Memory B cell (primary cell): Measurements from ENCODE around the gene LAMA2.
"Not testable (repeated sequence)": the region's sequence is repeated elsewhere in the genome, so short reads cannot be mapped to it uniquely, and the experiment has no call there.

Experiments used
- ATAC-seq: fragments of 150-1000 bp; cut with Tn5 transposase; 2 replicates; pipeline ENCODE4 v1.10.0; 2021; ENCODE audit warnings: low read depth, mild to moderate bottlenecking, moderate library complexity
- DNase-seq, 2 donors: peaks; one replicate each; pipeline ENCODE4 v3.0.0; 2022; ENCODE audit warnings: low spot score in 2 of 2
- H3K27ac Mint-ChIP-seq: one replicate; pipeline ENCODE4 v1.8.0; 2022; ENCODE audit warnings: mild to moderate bottlenecking, moderate library complexity, mixed read lengths
- H3K27me3 Mint-ChIP-seq: one replicate; pipeline ENCODE4 v1.8.0; 2022; ENCODE audit warnings: mixed read lengths
- H3K36me3 Mint-ChIP-seq: one replicate; pipeline ENCODE4 v1.8.0; 2022; ENCODE audit warnings: mild to moderate bottlenecking, mixed read lengths
- H3K4me1 Mint-ChIP-seq: one replicate; pipeline ENCODE4 v1.8.0; 2022; ENCODE audit warnings: mixed read lengths
- H3K4me3 Mint-ChIP-seq: one replicate; pipeline ENCODE4 v1.8.0; 2022; ENCODE audit warnings: mild to moderate bottlenecking, moderate library complexity, mixed read lengths
- H3K9me3 Mint-ChIP-seq: one replicate; pipeline ENCODE4 v1.8.0; 2022; ENCODE audit warnings: mixed read lengths

LAMA2 gene

DNA sequence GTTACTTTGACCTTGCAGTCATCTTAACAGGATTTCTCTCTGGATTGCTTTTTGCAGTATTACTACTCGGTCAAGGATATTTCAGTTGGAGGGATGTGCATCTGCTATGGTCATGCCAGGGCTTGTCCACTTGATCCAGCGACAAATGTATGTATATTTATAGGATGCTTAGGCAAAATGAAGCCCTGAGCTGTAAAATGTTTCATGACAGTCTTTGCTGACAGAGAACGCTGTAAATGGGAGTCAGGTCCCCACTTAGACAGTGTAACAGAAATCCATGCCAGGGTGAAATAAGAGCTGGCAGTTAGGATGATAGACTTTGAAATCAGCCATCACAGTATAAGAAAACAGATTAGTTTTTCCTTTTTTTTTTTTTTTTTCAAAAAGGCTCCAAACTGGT, 264.0 kb downstream of the LAMA2 start:
- no peaks in the 10 kb centered on the region for H3K36me3 Mint-ChIP-seq
- no peak overlapping the region for H3K4me3 Mint-ChIP-seq
- no peak overlapping the region for H3K27ac Mint-ChIP-seq
- ATAC-seq (no peak), DNase-seq (no peak)
- no peaks in the 10 kb centered on the region for H3K27me3 Mint-ChIP-seq
- H3K4me1 Mint-ChIP-seq: no peaks in the 10 kb centered on the region
- H3K9me3 Mint-ChIP-seq: no peaks in the 10 kb centered on the region

DNA sequence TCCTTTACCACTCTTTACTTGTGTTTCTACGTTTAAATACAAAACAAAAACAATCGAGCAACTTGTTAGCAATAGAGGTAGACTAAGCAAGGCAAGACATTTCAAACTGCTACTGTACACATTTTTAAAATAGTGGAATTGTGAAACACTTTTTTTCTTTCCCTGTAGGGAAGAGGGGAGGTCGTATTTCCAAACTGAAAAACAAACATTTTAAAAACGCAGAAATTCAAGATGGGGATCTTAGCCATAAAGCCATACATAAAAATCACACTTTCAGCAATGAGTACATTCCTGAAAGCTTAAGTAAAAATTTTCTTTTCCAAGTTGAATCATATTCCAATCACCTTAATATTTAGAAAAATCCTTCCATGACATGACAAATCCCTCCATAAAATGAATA, 267.6 kb downstream of the LAMA2 start:
- H3K27ac Mint-ChIP-seq: no peak overlapping the region
- H3K27me3 Mint-ChIP-seq: no peaks in the 10 kb centered on the region
- no peaks in the 10 kb centered on the region for H3K9me3 Mint-ChIP-seq
- ATAC-seq (no peak), DNase-seq (no peak)
- H3K4me3 Mint-ChIP-seq: no peak overlapping the region
- H3K4me1 Mint-ChIP-seq: no peaks in the 10 kb centered on the region
- no peaks in the 10 kb centered on the region for H3K36me3 Mint-ChIP-seq

DNA sequence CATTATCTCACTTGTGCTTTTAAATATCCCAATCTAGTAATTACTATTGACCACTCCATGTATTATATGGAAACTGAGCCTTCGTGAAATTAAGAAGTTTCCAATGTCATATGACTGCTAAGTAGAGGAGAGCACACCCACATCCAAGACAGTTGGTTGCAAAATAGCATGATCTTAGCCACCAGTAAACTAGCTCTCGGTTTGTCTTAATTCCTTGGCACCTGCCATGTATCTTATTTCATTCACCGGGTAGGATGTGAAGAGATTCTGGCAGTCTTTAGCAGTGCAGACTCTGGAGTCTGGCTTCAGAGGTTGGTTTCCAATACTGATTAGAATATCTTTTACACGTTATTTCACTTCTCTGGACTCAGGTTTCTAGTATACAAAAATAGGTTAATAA, 270.3 kb downstream of the LAMA2 start:
- DNase-seq (no peak), ATAC-seq (no peak)
- H3K27ac Mint-ChIP-seq: no peak overlapping the region
- no peak overlapping the region for H3K4me3 Mint-ChIP-seq
- H3K4me1 Mint-ChIP-seq: no peaks in the 10 kb centered on the region
- no peaks in the 10 kb centered on the region for H3K9me3 Mint-ChIP-seq
- no peaks in the 10 kb centered on the region for H3K36me3 Mint-ChIP-seq
- no peaks in the 10 kb centered on the region for H3K27me3 Mint-ChIP-seq

DNA sequence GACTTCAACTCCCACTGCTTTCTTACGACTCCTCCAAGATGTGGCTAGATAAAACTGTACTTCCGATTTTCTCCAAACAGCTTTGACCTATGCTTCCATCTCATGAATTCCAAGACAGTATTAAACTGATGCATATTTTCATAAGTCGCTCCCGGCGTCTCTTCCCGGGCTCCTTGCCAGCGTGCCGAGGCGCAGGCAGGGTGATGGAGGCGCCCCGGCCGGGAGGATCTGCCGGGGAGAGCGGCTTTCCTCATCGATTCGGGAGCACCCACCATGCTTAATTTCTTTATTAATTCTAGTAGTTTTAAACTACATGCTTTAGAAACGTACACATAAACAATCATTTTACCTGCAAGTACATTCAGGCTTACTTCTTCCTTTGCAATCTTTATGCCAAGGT, 276.3 kb downstream of the LAMA2 start:
- not testable (repeated sequence) for H3K9me3 Mint-ChIP-seq, H3K36me3 Mint-ChIP-seq, DNase-seq, ATAC-seq, H3K4me1 Mint-ChIP-seq, H3K27me3 Mint-ChIP-seq, H3K27ac Mint-ChIP-seq, H3K4me3 Mint-ChIP-seq

DNA sequence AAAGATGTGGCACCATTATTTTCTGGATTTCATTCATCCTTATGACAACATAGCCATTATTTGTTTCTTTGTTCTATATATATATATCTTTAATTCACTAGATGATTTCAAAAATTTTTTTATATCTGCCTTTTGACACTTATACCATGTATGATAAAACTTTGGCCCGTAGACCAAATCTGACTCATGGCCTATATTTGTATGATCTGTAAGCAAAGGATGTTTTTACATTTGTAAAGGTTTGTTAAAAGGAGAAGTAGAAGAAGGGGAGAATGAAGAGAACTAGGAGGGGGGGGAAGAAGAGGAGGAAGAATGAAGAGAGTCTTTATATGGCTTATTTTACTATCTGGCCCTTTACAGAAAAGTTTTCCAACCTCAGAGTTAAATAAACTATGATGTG, 279.7 kb downstream of the LAMA2 start:
- no peak for ATAC-seq
- Mint-ChIP-seq H3K27me3 (no peaks in the 10 kb centered on the region), H3K4me3 (no peak overlapping the region), H3K4me1 (no peaks in the 10 kb centered on the region), H3K36me3 (no peaks in the 10 kb centered on the region), H3K27ac (no peak overlapping the region), H3K9me3 (no peaks in the 10 kb centered on the region)
- no peak for DNase-seq

DNA sequence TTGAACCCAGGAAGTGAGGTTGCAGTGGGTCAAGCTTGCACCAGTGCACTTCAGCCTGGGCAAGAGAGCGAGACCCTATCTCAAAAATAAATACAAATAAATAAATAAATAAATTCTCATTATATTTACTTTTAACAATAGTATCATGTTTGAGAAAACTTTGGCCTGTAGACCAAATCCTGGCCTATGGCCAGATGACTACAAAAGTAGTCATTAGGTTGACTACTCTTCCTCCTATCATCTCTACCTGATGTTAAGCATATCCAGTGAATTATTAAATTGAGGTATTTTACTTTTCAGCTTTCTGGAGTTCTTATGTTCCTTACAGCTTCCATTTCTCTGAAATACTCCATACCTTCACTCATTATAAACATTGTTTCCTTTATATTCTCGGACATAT, 280.6 kb downstream of the LAMA2 start:
- Mint-ChIP-seq H3K4me1 (no peaks in the 10 kb centered on the region), H3K27me3 (no peaks in the 10 kb centered on the region), H3K9me3 (no peaks in the 10 kb centered on the region), H3K36me3 (no peaks in the 10 kb centered on the region), H3K27ac (no peak overlapping the region), H3K4me3 (no peak overlapping the region)
- no peak for DNase-seq
- ATAC-seq: no peak

DNA sequence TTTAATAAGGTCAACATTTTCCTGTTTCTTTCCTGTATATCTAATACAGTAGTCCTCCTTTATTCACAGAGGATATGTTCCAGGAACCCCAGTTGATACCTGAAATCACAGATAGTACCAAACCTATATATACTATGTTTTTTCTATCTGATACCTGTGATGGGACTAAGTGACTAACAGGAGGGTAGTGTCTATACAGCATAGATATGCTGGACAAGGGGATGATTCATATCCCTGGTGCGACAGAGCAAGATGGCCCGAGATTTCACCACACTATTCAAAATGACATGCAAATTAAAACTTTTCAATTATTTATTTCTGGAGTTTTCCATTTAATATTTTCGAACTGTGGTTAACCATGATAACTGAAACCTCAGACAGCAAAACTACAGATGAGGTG, 281.1 kb downstream of the LAMA2 start:
- H3K27me3 Mint-ChIP-seq: no peaks in the 10 kb centered on the region
- H3K36me3 Mint-ChIP-seq: no peaks in the 10 kb centered on the region
- DNase-seq (no peak), ATAC-seq (no peak)
- no peak overlapping the region for H3K4me3 Mint-ChIP-seq
- H3K9me3 Mint-ChIP-seq: no peaks in the 10 kb centered on the region
- no peak overlapping the region for H3K27ac Mint-ChIP-seq
- no peaks in the 10 kb centered on the region for H3K4me1 Mint-ChIP-seq

DNA sequence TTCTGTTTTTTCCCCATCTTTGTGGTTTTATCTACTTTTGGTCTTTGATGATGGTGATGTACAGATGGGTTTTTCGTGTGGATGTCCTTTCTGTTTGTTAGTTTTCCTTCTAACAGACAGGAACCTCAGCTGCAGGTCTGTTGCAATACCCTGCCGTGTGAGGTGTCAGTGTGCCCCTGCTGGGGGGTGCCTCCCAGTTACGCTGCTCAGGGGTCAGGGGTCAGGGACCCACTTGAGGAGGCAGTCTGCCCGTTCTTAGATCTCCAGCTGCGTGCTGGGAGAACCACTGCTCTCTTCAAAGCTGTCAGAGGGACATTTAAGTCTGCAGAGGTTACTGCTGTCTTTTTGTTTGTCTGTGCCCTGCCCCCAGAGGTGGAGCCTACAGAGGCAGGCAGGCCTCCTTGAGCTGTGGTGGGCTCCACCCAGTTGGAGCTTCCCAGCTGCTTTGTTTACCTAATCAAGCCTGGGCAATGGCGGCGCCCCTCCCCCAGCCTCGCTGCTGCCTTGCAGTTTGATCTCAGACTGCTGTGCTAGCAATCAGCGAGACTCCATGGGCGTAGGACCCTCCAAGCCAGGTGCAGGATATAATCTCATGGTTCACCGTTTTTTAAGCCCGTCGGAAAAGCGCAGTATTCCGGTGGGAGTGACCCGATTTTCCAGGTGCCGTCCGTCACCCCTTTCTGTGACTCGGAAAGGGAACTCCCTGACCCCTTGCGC, 289.5 kb downstream of the LAMA2 start:
- H3K4me3 Mint-ChIP-seq: not testable (repeated sequence)

GRCh38 chr6:129175066-129175465, 292.1 kb downstream of the LAMA2 start:
- Mint-ChIP-seq H3K27me3 (peaks cover 2% of the 10 kb centered on the region), H3K9me3 (peaks cover 1% of the 10 kb centered on the region), H3K36me3 (no peaks in the 10 kb centered on the region), H3K27ac (no peak overlapping the region), H3K4me3 (no peak overlapping the region), H3K4me1 (no peaks in the 10 kb centered on the region)
- ATAC-seq: no peak
- no peak for DNase-seq

More for the DNA sequence above, 289.5 kb downstream of the LAMA2 start:
- not testable (repeated sequence) for H3K4me1 Mint-ChIP-seq, H3K36me3 Mint-ChIP-seq, H3K9me3 Mint-ChIP-seq, DNase-seq, H3K27ac Mint-ChIP-seq, H3K27me3 Mint-ChIP-seq, ATAC-seq

DNA sequence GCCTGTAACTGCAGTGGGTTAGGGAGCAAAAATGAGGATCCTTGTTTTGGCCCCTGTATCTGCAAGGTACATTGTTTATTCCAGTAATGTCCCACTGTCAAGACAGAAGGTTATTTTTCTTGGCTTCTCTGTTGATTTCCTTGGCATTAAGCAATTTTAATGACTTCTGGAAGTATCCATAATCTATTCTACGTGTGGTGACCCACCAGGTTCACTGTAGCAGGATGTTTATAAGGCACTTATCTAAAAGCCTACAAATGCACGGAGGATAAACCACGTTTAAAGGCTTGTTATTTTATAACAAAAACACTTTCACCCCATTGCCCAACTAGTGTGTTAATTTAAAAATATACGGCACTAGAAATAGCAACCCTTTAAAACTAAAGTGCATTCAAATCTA, 294.9 kb downstream of the LAMA2 start:
- H3K4me3 Mint-ChIP-seq: no peak overlapping the region
- H3K36me3 Mint-ChIP-seq: no peaks in the 10 kb centered on the region
- DNase-seq (no peak), ATAC-seq (no peak)
- H3K9me3 Mint-ChIP-seq: peaks cover 1% of the 10 kb centered on the region
- peaks cover 2% of the 10 kb centered on the region for H3K27me3 Mint-ChIP-seq
- no peak overlapping the region for H3K27ac Mint-ChIP-seq
- no peaks in the 10 kb centered on the region for H3K4me1 Mint-ChIP-seq

DNA sequence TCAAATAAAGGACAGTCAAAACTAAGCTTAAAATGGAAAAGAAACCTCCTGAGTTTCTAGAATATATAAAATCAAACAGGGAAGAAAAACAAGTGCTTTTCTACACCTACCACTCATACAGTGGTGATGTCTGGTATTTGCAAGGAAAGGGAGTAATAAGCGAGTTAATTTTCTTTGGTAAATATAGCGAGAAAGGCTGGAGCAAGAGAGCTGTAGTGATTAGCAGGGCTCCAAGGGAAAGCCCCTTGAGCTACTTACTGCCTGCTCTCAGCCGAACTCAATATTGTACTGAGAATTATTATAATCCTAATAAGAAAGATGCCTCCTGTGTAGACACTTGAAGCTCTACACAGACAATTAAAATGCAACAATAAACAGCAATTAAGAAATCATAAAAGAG, 296.3 kb downstream of the LAMA2 start:
- Mint-ChIP-seq H3K9me3 (no peaks in the 10 kb centered on the region), H3K4me1 (no peaks in the 10 kb centered on the region), H3K27ac (no peak overlapping the region), H3K4me3 (no peak overlapping the region), H3K36me3 (no peaks in the 10 kb centered on the region), H3K27me3 (no peaks in the 10 kb centered on the region)
- DNase-seq (no peak), ATAC-seq (no peak)

GRCh38 chr6:129181001-129181400, 298.1 kb downstream of the LAMA2 start:
- no peak overlapping the region for H3K4me3 Mint-ChIP-seq
- H3K27ac Mint-ChIP-seq: no peak overlapping the region
- H3K9me3 Mint-ChIP-seq: no peaks in the 10 kb centered on the region
- no peaks in the 10 kb centered on the region for H3K4me1 Mint-ChIP-seq
- no peaks in the 10 kb centered on the region for H3K36me3 Mint-ChIP-seq
- ATAC-seq (no peak), DNase-seq (no peak)
- no peaks in the 10 kb centered on the region for H3K27me3 Mint-ChIP-seq

DNA sequence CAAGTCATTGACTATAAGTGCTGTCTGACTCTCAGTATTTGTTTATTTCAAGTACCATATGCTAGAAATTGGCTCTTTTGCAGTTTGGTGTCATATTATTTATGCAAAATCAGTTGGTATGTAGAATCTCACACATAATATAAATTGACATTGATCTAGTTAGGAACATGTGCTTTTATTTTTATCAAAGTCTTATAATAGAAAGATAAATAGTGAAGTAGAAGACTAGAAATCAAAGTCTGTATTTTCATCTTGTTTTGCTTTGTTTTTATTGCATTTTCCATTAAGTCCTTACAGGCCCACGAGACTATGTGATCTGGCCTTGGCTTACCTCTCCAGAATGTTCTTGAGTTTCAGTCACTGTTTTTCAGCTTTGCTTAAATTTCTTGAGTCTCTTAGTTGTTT, 300.3 kb downstream of the LAMA2 start:
- no peaks in the 10 kb centered on the region for H3K4me1 Mint-ChIP-seq

GRCh38 chr6:129183681-129184301, 300.9 kb downstream of the LAMA2 start:
- Mint-ChIP-seq H3K4me3 (no peak overlapping the region), H3K36me3 (no peaks in the 10 kb centered on the region), H3K27me3 (no peaks in the 10 kb centered on the region), H3K4me1 (no peaks in the 10 kb centered on the region), H3K9me3 (no peaks in the 10 kb centered on the region), H3K27ac (no peak overlapping the region)
- DNase-seq (no peak), ATAC-seq (no peak)

More for the DNA sequence above, 300.3 kb downstream of the LAMA2 start:
- Mint-ChIP-seq H3K4me3 (no peak overlapping the region), H3K36me3 (no peaks in the 10 kb centered on the region), H3K27me3 (no peaks in the 10 kb centered on the region), H3K9me3 (no peaks in the 10 kb centered on the region), H3K27ac (no peak overlapping the region)
- no peak for DNase-seq
- no peak for ATAC-seq

GRCh38 chr6:129184324-129184723, 301.4 kb downstream of the LAMA2 start:
- H3K4me1 Mint-ChIP-seq: no peaks in the 10 kb centered on the region
- no peaks in the 10 kb centered on the region for H3K9me3 Mint-ChIP-seq
- no peak overlapping the region for H3K27ac Mint-ChIP-seq
- no peak for ATAC-seq
- no peak overlapping the region for H3K4me3 Mint-ChIP-seq
- DNase-seq: no peak
- no peaks in the 10 kb centered on the region for H3K27me3 Mint-ChIP-seq
- H3K36me3 Mint-ChIP-seq: no peaks in the 10 kb centered on the region
